Loucy (cell line): ENCODE results near the gene CYP2U1.

Experiments
- EZH2phosphoT487 ChIP-seq: fragments of 200-600 bp; IDR thresholded peaks from 2 replicates; pipeline ENCODE4 v1.6.1; 2018; ENCODE audit warnings: antibody characterized with exemption, mild to moderate bottlenecking, moderate library complexity, borderline replicate concordance
- TF ChIP-seq, protein P1 (sequence below): fragments of 200-600 bp; sonication (generic); conservative IDR thresholded peaks from 2 replicates; pipeline ENCODE4 v1.5.1; 2014; ENCODE audit warnings: mild to moderate bottlenecking, antibody characterized with exemption, low read length

DNA sequence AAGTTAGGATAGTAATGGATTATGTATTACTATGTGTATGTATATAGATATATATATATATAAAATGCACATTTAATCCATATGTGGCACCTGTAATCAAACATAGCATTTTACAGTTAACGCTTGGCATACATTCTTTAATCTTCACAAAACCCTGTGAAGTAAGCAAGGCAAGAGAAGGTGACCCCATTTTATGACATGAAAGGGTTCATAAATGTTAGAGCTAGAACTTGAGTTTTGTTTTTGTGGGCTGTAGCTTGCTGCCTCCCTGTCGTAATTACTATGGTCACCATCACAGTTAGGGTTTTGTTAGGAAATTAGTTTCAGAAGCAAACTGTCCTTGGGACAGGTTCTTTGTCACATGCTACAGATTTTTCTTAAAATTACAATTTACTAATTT lies 13.8 kb upstream of the CYP2U1 start:
- TF ChIP-seq, protein P1, sequence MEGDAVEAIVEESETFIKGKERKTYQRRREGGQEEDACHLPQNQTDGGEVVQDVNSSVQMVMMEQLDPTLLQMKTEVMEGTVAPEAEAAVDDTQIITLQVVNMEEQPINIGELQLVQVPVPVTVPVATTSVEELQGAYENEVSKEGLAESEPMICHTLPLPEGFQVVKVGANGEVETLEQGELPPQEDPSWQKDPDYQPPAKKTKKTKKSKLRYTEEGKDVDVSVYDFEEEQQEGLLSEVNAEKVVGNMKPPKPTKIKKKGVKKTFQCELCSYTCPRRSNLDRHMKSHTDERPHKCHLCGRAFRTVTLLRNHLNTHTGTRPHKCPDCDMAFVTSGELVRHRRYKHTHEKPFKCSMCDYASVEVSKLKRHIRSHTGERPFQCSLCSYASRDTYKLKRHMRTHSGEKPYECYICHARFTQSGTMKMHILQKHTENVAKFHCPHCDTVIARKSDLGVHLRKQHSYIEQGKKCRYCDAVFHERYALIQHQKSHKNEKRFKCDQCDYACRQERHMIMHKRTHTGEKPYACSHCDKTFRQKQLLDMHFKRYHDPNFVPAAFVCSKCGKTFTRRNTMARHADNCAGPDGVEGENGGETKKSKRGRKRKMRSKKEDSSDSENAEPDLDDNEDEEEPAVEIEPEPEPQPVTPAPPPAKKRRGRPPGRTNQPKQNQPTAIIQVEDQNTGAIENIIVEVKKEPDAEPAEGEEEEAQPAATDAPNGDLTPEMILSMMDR: no peak
- TF ChIP-seq EZH2phosphoT487: no peak
